Activated CD8-positive, alpha-beta memory T cell treated with anti-CD3 and anti-CD28 coated beads for 24 hours (primary cell): ENCODE measurements around the gene SLC22A23.
A peak's percentile ranks its signal among the peaks of the same experiment; 100 is the strongest.

ENCODE experiments used
- DNase-seq: peaks from one replicate; pipeline ENCODE4 v3.0.0-alpha.2; 2020

SLC22A23 gene, protein sequence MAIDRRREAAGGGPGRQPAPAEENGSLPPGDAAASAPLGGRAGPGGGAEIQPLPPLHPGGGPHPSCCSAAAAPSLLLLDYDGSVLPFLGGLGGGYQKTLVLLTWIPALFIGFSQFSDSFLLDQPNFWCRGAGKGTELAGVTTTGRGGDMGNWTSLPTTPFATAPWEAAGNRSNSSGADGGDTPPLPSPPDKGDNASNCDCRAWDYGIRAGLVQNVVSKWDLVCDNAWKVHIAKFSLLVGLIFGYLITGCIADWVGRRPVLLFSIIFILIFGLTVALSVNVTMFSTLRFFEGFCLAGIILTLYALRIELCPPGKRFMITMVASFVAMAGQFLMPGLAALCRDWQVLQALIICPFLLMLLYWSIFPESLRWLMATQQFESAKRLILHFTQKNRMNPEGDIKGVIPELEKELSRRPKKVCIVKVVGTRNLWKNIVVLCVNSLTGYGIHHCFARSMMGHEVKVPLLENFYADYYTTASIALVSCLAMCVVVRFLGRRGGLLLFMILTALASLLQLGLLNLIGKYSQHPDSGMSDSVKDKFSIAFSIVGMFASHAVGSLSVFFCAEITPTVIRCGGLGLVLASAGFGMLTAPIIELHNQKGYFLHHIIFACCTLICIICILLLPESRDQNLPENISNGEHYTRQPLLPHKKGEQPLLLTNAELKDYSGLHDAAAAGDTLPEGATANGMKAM

DNA sequence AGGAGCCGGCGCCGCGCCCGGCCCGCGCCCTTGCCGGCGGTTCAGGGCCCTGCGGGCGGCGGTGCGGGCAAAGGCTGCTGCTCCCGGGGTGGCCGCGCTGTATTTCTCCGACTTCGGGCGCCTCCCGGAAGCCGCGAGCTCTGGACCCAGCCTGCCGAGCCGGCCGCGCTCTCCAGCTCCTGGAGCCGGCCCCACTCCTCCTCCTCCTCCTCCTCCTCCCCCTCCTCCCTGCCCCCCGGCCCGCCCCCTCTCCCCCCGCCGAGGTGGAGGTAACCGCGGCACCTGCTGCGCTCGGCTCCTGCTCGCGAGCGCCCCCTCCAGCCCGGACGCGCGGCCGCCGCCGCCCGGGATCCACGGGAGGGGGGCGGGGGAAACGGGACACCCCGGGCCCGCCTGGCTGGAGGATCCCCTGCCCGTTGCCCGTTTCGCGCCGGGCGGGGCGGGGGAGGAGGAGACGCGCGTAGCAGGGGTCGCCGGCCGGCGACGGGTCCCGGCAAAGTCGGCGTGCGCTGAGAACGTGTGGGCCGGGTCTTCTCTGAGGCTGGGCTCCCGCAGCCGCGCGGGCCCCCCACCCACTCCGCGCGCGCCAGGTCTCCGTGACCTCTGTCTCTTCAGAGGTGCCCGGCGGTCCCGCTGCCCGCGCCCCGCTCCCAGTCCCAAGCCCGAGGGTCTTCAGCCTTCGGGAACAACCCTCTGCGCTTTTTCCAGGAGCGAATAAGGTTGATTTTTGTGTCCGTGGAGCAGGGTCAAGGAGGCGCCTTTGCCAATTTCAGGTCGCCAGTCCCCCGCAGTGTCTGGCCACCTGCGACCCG is at the start of gene SLC22A23:
TSS of gene SLC22A23 (minus strand) at position 153 of the 812 bp plus-strand sequence. CDS start 491 bp downstream, outside the sequence.
- peak; percentile 85 for DNase-seq

DNA sequence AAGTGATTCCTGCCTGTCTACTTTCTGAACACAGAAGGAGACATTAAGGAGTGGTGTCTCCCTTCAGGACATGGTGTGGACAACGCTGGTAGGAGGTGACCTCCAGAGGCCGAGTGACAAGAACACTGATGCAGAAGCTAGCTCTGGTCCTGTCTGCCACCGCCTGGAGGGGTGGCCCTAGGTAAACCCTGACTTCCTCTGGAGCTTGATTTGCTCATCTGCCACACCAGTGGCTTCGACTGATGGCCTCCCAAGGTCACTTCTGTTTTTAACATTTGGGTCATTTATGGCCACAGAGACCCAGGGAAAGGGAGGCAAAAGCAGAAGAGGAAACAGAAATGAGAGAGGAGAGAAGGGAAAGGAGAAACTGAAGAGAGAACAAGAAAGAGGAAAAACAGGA is 49.4 kb upstream of the SLC22A23 start:
- DNase-seq: no peak

DNA sequence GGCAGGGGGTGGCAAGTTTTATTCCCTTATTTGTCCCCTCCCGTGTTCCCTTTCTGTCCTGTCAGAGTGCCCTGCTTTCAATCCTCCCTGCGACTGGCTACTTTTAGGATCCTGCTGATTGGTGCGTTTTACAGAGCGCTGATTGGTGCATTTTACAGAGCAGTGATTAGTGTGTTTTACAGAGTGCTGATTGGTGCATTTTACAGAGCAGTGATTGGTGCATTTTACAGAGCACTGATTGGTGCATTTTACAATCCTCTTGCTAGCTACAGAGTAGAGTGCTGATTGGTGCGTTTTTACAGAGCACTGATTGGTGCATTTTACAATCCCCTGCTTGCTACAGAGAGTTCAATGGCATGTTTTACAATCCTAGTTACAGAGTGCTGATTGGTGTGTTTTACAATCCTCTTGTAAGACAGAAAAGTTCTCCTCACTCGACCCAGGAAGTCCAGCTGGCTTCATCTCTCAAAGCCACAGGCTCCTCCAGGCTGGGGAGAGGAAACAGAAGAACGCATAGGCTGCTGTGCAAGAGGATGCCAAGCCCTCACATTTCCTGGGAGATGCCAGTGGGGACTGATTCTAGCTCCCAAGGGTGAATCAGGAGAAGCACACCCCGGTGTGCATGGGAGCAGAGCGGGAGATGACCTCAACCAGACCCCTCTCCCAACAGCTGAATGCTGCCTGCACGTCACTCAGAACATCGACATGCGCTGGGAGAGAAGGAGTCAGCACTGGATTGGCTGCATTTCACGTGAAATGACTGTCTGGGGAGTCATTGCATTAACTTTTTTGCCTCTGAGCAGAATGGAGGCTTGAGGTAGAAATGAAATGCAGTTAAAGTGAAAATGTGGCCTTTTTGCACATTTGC is 48.3 kb upstream of the SLC22A23 start:
- no peak for DNase-seq

DNA sequence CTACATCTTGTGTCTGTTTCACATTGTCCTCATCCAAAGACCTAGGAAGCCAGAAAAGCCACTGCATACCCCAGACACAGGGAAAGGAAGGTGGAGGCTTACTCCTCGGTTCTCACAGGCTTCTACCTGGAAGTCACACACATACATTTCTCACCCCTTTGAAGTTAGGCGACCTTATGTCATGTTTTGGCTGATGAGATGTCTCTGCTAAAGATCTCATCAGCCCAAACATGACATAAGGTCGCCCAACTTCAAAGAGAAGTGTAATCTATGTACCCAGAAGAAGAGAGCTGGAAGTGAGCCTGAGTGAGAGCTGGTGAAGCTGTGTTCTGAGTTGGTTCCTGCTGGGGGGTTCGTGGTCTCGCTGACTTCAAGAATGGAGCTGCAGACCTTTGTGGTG is 47.5 kb upstream of the SLC22A23 start:
- DNase-seq: no peak

DNA sequence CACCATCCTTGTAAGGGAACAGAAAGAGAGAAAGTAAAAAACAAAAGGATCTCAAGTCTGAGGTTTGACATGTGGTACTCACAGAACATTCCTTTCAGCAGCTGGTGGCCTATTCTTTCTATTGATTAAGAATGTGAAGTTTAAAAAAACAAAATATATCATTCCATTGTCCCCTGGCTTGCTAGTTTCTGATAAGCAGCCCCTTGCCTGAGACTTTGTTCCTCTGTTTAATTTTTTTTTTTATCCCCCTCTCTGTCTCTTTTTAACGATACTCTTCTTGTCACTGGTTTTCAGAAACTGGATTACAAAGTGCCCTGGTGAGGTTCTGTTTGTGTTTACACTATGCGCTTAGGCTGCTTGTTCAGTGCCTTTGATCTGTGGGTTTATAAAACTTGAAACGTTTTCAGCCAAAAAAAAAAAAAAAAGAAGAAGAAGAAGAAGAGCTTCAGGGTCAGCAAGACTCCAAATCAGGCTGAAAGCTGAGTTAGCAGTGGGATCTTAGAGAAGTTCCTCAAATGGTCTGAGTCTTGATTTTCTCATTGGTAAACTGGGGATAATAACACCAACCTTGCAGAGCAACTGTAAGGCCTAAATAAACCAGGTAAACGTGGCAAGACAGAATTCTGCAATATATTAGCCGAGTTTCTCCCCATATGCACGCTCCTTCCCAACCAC is 45.1 kb upstream of the SLC22A23 start:
- no peak for DNase-seq

DNA sequence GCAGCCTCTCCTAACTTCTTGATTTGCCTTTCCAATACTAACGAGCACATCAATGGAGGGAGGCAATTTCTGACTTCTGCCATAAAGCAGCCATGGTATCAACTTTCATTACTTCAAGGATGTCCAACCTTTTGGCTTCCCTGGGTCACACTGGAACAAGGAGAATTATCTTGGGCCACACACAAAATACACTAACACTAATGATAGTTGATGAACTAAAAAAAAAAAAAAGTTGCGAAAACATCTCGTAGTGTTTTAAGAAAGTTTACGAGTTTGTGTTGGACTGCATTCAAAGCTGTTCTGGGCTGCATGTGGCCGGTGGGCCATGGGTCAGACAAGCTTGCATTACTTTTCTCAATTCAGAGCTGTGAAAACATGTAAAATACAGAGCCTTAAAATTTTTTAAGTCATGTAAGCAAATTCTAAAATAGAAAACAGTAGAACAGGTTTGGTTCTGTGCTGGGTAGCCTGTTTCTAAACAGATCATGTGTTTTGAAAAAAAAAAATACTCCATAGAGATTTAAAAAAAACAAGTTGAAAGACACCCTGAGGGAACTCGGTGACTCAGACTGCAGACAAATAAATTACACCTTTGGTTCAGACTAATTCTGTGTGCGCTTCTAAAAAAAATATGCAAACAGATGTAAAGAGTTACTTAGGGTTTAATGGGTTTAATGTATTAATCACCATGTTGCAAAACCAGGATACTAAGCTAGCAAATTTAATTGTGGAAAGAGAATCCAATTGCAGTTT is 43.6 kb upstream of the SLC22A23 start:
- no peak for DNase-seq

DNA sequence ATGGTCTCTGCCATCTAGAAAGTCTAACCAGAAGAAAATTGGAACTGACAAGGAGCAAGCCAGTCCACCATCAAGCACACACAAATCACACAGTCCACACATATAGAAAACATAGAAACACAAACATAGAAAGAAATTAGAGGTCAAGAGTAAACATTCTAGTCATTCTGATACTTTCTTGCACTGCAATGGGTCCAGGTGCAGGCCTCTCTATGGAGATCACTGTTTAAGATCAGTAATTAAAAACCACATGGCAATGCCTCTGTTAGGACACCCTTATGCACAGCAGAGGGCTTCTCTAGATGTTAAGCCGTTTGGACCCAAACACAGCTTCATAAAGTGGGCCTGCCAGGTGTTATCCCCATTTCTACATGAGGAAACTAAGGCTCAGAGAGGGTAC is 42.8 kb upstream of the SLC22A23 start:
- no peak for DNase-seq

DNA sequence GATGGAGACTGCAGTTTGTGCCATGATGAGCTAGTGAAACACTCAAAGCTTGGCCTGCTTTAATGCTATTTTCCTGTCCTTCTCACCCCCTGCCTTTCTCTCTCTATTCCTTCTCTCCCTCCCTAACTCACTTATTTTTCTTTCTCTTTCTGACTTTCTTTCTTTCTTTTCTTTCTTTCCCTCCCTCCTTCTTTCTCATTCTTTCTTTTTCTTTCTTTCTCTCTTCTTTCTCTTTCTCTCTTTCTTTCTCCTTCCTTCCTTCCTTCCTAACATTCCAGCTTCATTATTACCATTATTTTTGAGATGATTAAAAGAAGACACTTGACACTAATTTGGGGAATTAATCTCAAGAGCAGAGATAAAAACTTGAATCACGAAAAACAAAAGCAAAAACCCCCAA is 39.5 kb upstream of the SLC22A23 start:
- no peak for DNase-seq

DNA sequence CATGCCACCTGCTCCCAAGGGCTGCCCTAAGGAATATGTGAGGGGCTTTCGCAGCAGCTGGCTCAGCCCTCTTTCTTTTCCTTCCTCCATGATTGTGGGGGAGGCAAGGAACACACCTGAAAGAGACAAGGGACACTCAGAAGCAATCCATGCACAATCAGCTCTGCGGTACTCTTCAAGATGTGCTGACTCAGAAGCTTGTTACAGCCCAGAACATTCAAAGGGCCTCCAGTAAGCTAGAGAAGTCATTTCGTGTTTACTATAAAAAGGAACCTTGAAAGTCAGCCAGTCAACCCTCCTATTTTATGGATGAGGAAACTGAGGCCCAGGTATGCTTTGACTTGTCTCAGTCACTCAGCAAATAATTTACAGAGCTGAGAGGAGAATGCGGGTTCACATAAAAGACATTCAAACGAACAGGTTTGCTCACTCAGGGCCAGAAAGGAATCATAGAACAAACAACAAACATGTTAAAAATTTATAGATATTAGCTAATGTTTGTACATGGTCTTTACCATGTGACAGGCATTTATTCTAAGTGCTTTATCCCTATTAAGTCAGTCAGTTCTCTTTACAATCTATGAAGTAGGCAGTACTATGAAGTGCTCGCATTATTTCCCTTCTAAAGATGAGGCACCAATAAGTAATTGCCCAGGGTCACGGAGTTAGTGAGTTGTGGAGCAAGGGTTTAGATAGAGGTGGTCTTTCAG is 37.7 kb upstream of the SLC22A23 start:
- DNase-seq: no peak

DNA sequence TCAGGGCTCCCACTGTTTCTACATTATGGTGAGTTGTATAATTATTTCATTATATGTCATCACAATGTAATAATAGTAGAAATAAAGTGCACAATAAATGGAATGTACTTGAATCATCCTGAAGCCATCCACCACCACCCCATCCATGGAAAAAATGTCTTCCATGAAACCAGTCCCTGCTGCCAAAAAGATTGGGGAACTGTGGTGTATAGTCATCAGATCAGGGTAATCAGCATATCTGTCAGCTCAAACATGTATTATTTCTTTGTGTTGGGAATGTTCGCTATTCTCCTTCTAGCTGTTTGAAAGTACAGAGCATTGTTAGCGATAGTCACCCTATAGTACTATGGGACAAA is 33.8 kb upstream of the SLC22A23 start:
- no peak for DNase-seq

DNA sequence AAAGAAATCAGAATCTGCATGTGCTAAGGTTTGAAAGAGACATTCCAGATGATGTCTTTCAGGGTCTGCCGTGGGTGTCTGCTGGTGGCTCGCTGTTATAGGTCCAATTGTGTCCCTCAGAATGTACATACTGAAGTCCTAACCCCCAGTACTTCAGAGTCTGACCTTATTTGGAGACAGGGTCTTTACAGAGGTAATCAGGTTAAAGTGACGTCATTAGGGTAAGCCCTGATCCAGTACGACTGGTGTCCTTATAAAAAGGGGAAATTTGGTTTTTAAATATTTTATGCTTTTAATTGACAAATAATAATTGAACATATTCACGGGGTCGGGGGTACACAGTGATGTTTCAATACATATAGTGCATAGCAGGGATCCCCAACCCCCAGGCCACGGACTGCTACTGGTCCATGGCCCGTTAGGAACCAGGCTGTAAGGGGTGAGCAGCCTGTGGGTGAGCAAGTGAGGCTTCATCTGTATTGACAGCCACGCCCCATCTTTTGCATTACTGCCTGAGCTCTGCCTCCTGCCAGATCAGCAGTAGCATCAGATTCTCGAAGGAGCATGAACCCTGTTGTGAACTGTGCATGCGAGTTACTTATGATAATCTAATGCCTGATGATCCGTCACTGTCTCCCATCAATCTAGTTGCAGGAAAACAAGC is 33.2 kb upstream of the SLC22A23 start:
- no peak for DNase-seq

DNA sequence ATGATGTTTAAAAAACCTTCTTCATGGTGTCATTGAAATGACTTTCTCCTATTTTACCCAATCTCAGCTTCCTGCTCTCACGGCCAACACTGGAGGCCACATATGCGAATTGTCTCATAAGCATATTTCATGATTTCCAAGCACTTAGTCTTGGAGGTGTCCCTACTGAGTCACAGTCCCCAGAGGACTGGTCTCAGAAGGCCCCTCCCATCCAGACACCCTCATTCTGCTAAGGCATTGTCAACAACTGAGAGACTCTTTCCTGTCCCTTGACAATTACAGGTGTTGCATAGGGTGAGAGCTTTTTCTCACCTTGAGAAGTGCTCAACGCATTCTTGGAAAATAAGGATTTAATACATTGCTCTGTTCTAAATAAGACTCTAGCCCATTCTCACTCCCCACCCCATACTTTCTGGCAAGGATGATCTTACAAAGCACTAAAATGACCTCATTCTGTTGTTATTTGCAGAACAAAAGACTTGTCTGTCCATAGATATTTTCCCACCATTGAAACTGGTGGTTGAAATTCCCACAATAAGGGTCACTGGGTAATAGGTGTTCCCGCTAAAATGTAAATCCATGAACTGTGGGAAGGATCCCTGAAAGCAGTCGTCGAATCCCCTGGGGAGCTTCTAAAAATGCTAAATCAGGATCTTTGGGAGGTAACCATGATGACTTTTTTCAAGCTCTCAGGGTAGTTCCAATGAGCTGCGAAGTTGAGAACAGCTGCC is 32.3 kb upstream of the SLC22A23 start:
- DNase-seq: no peak

DNA sequence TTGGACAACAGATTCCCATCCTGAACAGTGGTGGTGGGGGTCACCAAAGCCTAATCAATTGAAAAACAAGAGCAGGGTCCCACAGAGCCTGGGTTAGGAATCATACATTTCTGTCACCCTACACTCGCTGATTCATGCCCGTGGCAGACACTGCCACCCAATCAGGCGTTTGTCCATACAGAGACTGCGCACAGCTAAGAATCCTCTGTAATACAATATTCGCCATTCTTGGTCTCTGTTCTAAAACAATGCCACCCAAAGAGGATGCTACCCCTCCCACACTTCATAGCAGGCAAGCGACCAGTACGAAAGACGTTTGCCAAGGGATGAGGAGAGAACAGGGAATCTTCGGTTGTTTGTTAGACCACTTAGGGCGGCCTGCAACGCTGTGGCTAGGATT is 28.1 kb upstream of the SLC22A23 start:
- no peak for DNase-seq

DNA sequence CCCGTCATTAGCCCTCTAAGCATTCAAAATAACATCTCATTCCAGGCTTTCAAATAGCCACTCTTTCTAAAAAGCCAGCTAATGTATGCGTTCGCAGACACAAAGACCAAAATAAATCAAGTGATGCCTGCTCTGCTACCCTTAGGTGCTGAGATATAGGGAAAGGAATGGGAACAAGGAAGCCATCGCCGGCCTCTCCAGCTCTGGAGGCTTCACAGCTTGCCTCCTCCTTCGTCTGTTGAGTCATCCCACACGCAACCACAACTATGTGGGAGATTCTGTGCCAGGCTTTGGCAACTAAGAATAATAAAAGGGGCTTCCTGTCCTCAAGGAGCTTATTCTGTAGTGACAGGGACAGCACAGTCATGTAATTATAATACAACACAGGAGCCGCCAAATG is 27.3 kb upstream of the SLC22A23 start:
- no peak for DNase-seq

DNA sequence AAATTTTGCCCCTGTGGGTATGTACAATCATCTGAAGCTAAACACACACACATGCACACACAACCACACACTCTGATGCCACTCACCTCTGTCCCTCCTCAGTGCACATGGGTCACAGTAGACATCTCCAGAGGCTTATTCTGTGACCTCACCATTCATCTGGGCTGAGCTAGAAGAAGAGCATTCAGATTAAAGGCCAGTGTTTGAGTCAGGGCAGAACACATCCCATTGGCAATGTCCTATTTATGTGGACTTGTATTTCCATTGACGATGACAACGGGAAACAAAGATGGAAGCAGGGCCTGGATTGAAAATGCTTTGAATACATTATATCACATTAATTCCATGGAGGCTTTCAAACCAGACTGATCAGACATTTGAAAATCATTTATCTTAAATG is 26.8 kb upstream of the SLC22A23 start:
- DNase-seq: no peak

DNA sequence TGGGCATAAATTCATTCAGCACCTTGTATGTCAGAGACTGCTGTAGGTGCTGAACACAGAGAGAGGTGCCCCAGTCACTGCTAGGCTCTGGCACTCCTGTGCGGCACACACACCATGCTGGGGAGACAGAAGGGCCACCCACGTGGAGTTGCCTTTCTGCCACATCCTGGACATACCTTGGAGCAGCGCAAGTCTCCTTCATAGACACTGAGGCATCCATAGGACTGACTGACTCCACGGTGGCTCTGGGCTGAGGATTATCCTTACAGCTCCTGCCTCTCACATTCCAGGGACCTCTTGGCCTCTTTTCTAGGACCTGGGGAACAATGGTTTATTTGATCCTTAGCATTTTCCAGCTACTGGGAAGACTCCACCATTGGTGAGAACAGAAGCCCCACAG is 26.0 kb upstream of the SLC22A23 start:
- DNase-seq: no peak

DNA sequence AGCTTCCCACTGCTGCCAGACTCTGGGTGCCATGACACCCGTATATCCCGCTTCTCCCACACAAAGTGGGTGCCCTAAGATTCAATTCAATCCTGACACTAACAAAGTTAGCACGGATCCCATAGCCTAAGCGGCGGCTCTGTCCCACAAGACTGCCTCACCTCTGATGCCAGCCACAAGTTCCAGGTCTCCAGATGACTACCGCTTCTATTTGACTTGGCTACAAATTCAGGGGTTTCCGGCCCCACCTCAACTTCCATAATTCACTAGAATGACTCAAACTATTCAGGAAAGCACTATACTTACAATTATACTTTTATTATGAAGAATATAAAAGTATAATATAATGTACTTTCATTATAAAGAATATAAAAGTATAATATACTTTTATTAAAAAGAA is 24.8 kb upstream of the SLC22A23 start:
- DNase-seq: no peak

DNA sequence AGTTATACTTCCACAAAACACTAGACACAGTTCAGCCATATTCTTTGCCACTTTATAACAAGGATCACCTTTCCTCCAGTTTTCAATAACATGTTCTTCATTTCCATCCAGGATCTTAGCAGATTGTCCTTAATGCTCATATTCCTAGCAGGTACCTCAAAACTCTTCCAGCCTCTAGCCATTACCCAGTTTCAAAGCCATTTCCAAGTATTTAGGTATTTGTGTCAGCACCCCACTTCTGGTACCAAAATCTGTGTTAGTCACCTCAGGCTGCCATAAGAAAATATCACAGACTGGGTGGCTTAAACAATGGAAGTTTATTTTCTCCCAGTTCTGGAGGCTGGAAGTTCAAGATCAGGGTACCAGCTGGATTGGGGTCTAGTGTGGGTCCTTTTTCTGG is 23.2 kb upstream of the SLC22A23 start:
- DNase-seq: no peak

DNA sequence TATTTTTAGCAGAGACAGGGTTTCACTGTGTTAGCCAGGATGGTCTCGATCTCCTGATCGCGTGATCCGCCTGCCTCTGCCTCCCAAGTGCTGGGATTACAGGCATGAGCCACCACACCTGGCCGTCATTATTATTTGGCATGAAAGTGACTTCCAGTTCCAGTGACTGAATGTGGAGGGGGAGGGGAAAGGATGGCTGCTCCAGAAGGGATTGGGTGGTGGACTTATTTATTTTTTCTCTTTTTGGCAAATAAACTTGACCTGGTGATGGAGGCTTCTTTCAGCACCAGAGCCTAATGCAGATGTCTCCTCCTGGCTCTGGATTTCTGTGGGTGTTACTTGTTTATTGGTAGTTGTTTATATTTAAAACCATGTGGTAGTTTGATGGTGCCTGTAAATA is 16.9 kb upstream of the SLC22A23 start:
- no peak for DNase-seq
